Colonic mucosa (tissue), 4 donors: ENCODE results near the gene EGLN3. TPM values are rescaled to one million over a fixed set of nuclear protein-coding genes. Genes with fewer than 3 reads are reported as not detected.

ENCODE experiments used
- DNase-seq: peaks from one replicate; pipeline ENCODE4 v3.0.0-alpha.2; 2020
- H3K27ac ChIP-seq: fragments of 200-600 bp; one replicate; pipeline ENCODE4 v1.8.0; 2021
- H3K27me3 ChIP-seq: fragments of 200-600 bp; one replicate; pipeline ENCODE4 v1.8.0; 2021
- H3K36me3 ChIP-seq: fragments of 200-600 bp; one replicate; pipeline ENCODE4 v1.8.0; 2021
- H3K4me1 ChIP-seq: fragments of 200-600 bp; one replicate; pipeline ENCODE4 v1.8.0; 2021; ENCODE audit warnings: mild to moderate bottlenecking
- H3K4me3 ChIP-seq: fragments of 200-600 bp; one replicate; pipeline ENCODE4 v1.8.0; 2021
- H3K9ac ChIP-seq, 2 donors: one replicate each; pipeline ENCODE4 v1.7.0; 2013; ENCODE audit warnings: control low read depth in 2 of 2, low read depth in 2 of 2, low read length in 2 of 2
- H3K9me3 ChIP-seq: fragments of 200-600 bp; one replicate; pipeline ENCODE4 v1.8.0; 2021
- intact Hi-C: fragments of 100-400 bp; cut with DNase I; formaldehyde crosslinking; loops from one replicate; pipeline ENCODE4 v1.14.1; 2022
- total RNA-seq, 2 donors: library from RNA; stranded (reverse); fragmentation: NEBNext Ultra II Directional in 1 of 2; extraction: Animal tissue kit (Norgen Biotek cat#: 25700) in 1 of 2; gene quantifications; one replicate each; pipeline ENCODE4 v1.2.1, GENCODE V29; 2021
- TF ChIP-seq, protein P1 (sequence below): fragments of 200-600 bp; IDR thresholded peaks from one replicate; pipeline ENCODE4 v1.8.0; 2022; ENCODE audit warnings: antibody characterized with exemption, mild to moderate bottlenecking
- donor health status: healthy.
- donor health status: DM: no; HTN: no; CAD: no.
- donor health status: DM: no; HTN: no; CAD: no.

Gene EGLN3
- total RNA-seq, 2 donors from 2014 or later = 86.3 to 292 TPM

- no peaks in the 10 kb centered on the region for H3K27me3 ChIP-seq
- H3K4me3 ChIP-seq = no peak overlapping the region
- H3K4me1 ChIP-seq = no peaks in the 10 kb centered on the region
- H3K9ac ChIP-seq = no peak overlapping the region
- H3K27ac ChIP-seq = no peak overlapping the region
- TF ChIP-seq, protein P1, sequence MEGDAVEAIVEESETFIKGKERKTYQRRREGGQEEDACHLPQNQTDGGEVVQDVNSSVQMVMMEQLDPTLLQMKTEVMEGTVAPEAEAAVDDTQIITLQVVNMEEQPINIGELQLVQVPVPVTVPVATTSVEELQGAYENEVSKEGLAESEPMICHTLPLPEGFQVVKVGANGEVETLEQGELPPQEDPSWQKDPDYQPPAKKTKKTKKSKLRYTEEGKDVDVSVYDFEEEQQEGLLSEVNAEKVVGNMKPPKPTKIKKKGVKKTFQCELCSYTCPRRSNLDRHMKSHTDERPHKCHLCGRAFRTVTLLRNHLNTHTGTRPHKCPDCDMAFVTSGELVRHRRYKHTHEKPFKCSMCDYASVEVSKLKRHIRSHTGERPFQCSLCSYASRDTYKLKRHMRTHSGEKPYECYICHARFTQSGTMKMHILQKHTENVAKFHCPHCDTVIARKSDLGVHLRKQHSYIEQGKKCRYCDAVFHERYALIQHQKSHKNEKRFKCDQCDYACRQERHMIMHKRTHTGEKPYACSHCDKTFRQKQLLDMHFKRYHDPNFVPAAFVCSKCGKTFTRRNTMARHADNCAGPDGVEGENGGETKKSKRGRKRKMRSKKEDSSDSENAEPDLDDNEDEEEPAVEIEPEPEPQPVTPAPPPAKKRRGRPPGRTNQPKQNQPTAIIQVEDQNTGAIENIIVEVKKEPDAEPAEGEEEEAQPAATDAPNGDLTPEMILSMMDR = no peak
- intact Hi-C loops = no loop called here
- H3K36me3 ChIP-seq = no peaks in the 10 kb centered on the region
- DNase-seq = no peak
- peaks cover 4% of the 10 kb centered on the region for H3K9me3 ChIP-seq
These were observed 52.9 kb downstream of the EGLN3 start for GRCh38 chr14:33897878-33898535.

DNA sequence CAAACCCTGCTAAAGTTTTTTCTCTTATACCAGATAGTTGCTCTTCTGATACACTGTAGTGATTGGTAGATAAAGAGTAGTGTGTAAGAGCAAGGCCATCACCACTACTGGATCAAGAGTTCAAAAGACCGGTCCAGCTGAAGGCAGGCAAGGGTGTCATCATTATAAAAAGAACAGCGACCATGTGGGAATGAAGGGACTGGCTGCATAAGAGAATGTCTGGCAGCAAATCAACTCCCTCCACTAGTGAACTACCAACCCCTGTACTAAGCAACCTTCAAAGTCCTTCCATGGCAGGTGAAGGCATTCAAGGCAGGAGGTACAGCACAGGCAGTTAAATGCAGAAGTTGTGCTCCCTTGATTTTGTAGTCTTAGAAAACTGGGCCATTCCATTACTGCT is 53.5 kb downstream of the EGLN3 start:
- H3K4me3 ChIP-seq = no peak overlapping the region
- no peak for DNase-seq
- peaks cover 4% of the 10 kb centered on the region for H3K9me3 ChIP-seq
- intact Hi-C loops = no loop called here
- H3K4me1 ChIP-seq = no peaks in the 10 kb centered on the region
- H3K36me3 ChIP-seq = no peaks in the 10 kb centered on the region
- no peaks in the 10 kb centered on the region for H3K27me3 ChIP-seq
- TF ChIP-seq, protein P1 = no peak
- no peak overlapping the region for H3K9ac ChIP-seq
- no peak overlapping the region for H3K27ac ChIP-seq

DNA sequence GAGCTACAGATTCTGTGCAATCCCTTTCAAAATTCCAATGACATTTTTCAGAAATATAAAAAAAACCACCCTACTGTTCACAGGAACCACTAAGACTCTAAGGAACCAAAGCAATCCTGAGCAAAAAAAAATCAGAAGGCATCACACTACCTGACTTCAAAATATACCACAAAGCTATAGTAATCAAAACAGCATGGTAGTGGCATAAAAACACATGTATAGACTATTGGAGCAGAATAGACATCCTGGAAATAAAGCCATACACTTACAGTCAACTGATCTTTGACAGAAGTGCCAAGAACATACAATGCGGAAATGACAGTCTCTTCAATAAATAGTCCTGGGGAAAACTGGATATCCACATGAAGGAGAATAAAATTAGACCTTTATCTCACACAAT is 56.5 kb downstream of the EGLN3 start:
- H3K4me3 ChIP-seq = no peak overlapping the region
- TF ChIP-seq, protein P1 = no peak
- no peaks in the 10 kb centered on the region for H3K4me1 ChIP-seq
- H3K9ac ChIP-seq = no peak overlapping the region
- H3K27ac ChIP-seq = no peak overlapping the region
- no peaks in the 10 kb centered on the region for H3K27me3 ChIP-seq
- intact Hi-C loops = no loop called here
- peaks cover 4% of the 10 kb centered on the region for H3K9me3 ChIP-seq
- DNase-seq = no peak
- no peaks in the 10 kb centered on the region for H3K36me3 ChIP-seq

DNA sequence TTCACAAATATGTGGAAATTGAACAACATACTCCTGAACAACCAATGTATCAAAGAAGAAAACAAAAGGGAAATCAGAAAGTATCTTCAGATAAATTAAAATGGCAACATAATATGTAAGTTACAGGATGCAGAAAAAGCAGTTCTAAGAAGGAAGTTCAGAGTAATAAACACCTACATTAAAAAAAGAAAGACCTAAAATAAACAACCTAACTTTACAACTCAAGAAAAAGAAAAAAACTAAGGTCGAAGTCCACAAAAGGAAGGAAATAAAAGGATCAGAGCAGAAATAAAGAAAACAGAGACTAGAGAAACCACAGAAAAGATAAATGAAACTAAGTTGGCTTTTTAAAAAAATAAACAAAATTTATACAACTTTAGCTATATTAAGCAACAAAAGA is 59.2 kb downstream of the EGLN3 start:
- no peaks in the 10 kb centered on the region for H3K4me1 ChIP-seq
- DNase-seq = no peak
- H3K9ac ChIP-seq = no peak overlapping the region
- H3K27me3 ChIP-seq = no peaks in the 10 kb centered on the region
- H3K27ac ChIP-seq = peak overlapping the region; percentile 45
- H3K36me3 ChIP-seq = no peaks in the 10 kb centered on the region
- H3K9me3 ChIP-seq = peaks cover 4% of the 10 kb centered on the region
- H3K4me3 ChIP-seq = no peak overlapping the region
- TF ChIP-seq, protein P1 = no peak
- intact Hi-C loops = no loop called here

DNA sequence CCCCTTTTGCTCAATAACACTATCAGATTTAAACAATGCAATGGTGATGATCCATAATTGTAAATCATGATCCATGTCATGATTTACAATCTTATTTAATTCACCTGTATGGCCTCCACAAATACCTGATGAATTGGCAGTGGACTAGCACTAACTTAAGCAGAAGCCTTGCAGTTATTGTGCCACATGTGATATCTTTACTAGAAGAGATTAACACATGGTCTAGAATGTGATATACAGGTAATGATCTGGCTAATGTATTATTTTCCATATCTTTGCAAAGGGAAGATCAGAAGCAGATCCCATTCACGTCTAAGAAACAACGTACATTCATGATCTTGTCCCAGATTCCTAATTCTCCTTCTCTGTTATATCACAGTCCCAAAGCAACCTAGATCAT is 66.0 kb downstream of the EGLN3 start:
- Histone ChIP-seq H3K4me1 (no peaks in the 10 kb centered on the region), H3K27ac (no peak overlapping the region), H3K27me3 (no peaks in the 10 kb centered on the region), H3K9me3 (no peaks in the 10 kb centered on the region), H3K36me3 (no peaks in the 10 kb centered on the region), H3K4me3 (no peak overlapping the region), H3K9ac (no peak overlapping the region)
- TF ChIP-seq, protein P1 = no peak
- intact Hi-C loops = no loop called here
- DNase-seq = no peak
